Caco-2 (cell line): ENCODE data around the gene TAF6. TPM values are rescaled to one million over a fixed set of nuclear protein-coding genes. Genes with fewer than 3 reads are reported as not detected.
A peak's percentile ranks its signal among the peaks of the same experiment; 100 is the strongest.

ENCODE experiments used
- BruUV-seq: library from RNA; stranded (reverse); fragments of 400-500 nt; replicated peaks from 2 replicates; lab custom pipeline; 2021; lab: Mats Ljungman, UMichigan
- CTCF ChIA-PET: fragments of 300-600 bp; sonication (Branson Sonifier 250); formaldehyde crosslinking; loops from one replicate; lab custom pipeline; 2022; ENCODE audit warnings: antibody characterized with exemption; lab: Charles Lee
- POLR2A ChIA-PET: fragments of 300-600 bp; sonication (Branson Sonifier 250); formaldehyde crosslinking; loops from one replicate; lab custom pipeline; 2022; ENCODE audit warnings: antibody characterized with exemption; lab: Charles Lee
- DNase-seq, 2 experiments: peaks; one replicate each; pipeline versions ENCODE4 v3.0.0 to v3.0.0-alpha.2; 2020 to 2022
- H3K27me3 ChIP-seq: replicated peaks from 2 replicates; pipeline ENCODE4 v1.6.0; 2011; ENCODE audit warnings: low read length; ENCODE audit not compliant: control insufficient read depth, insufficient read depth
- H3K36me3 ChIP-seq: 2 replicates; pipeline ENCODE4 v1.5.1; 2011; ENCODE audit warnings: low read length; ENCODE audit not compliant: control insufficient read depth, insufficient read depth
- H3K4me1 ChIP-seq: fragments of 250-450 bp; sonication (Bioruptor Pico); 2 replicates; pipeline ENCODE4 v1.5.1; 2020; ENCODE audit warnings: mild to moderate bottlenecking
- H3K4me3 ChIP-seq: 2 replicates; pipeline ENCODE4 v1.5.1; 2011; ENCODE audit warnings: low read depth, mild to moderate bottlenecking, control low read depth, low read length
- H3K9me3 ChIP-seq: fragments of 250-450 bp; sonication (Bioruptor Pico); 2 replicates; pipeline ENCODE4 v1.5.1; 2020; ENCODE audit warnings: mild to moderate bottlenecking, moderate library complexity
- H3K27ac Mint-ChIP-seq: one replicate; pipeline ENCODE4 v1.8.0; 2022; ENCODE audit warnings: mixed read lengths; ENCODE audit not compliant: unreplicated experiment
- H3K27me3 Mint-ChIP-seq: one replicate; pipeline ENCODE4 v1.8.0; 2022; ENCODE audit warnings: mixed read lengths; ENCODE audit not compliant: insufficient read depth, unreplicated experiment
- H3K36me3 Mint-ChIP-seq: one replicate; pipeline ENCODE4 v1.8.0; 2022; ENCODE audit warnings: mild to moderate bottlenecking, mixed read lengths; ENCODE audit not compliant: insufficient read depth, unreplicated experiment
- H3K4me1 Mint-ChIP-seq: one replicate; pipeline ENCODE4 v1.8.0; 2022; ENCODE audit warnings: low read depth, mixed read lengths; ENCODE audit not compliant: unreplicated experiment
- H3K4me3 Mint-ChIP-seq: one replicate; pipeline ENCODE4 v1.8.0; 2022; ENCODE audit warnings: mild to moderate bottlenecking, moderate library complexity, mixed read lengths; ENCODE audit not compliant: unreplicated experiment
- H3K9me3 Mint-ChIP-seq: one replicate; pipeline ENCODE4 v1.8.0; 2022; ENCODE audit warnings: mixed read lengths; ENCODE audit not compliant: unreplicated experiment
- intact Hi-C: fragments of 100-400 bp; cut with micrococcal nuclease; formaldehyde crosslinking; loops from one replicate; pipeline ENCODE4 v1.10.0; 2022; ENCODE audit not compliant: unreplicated experiment
- total RNA-seq: library from RNA; stranded (reverse); gene quantifications from 2 replicates; pipeline ENCODE4 v1.2.3, GENCODE V29; 2022
- TF ChIP-seq, protein P1 (sequence below), 2 experiments: fragments of 200-600 bp in 1 of 2; IDR thresholded peaks; 1 replicate in 1 of 2; 2 replicates in 1 of 2; pipeline versions ENCODE4 v1.5.1 to v1.8.0; 2011 to 2022; ENCODE audit warnings: antibody characterized with exemption in 1 of 2, control low read depth in 1 of 2, inconsistent platforms in 1 of 2, low read depth in 1 of 2, low read length in 1 of 2, mild to moderate bottlenecking in 1 of 2, moderate library complexity in 1 of 2; ENCODE audit not compliant: insufficient read depth in 1 of 2, severe bottlenecking in 1 of 2, unreplicated experiment in 1 of 2

Gene TAF6
- total RNA-seq, 1 experiment from 2014 or later, result 81.2 TPM

- intact Hi-C loops, result no loop called here
- no peak for DNase-seq
- no peaks in the 10 kb centered on the region for H3K4me1 ChIP-seq
- POLR2A ChIA-PET, result no interaction called here
- Mint-ChIP-seq H3K9me3 (no peaks in the 10 kb centered on the region), H3K27ac (peak overlapping the region; percentile 6), H3K27me3 (no peaks in the 10 kb centered on the region), H3K4me3 (no peak overlapping the region), H3K36me3 (peaks cover 98% of the 10 kb centered on the region), H3K4me1 (peaks cover 14% of the 10 kb centered on the region)
- TF ChIP-seq, protein P1, sequence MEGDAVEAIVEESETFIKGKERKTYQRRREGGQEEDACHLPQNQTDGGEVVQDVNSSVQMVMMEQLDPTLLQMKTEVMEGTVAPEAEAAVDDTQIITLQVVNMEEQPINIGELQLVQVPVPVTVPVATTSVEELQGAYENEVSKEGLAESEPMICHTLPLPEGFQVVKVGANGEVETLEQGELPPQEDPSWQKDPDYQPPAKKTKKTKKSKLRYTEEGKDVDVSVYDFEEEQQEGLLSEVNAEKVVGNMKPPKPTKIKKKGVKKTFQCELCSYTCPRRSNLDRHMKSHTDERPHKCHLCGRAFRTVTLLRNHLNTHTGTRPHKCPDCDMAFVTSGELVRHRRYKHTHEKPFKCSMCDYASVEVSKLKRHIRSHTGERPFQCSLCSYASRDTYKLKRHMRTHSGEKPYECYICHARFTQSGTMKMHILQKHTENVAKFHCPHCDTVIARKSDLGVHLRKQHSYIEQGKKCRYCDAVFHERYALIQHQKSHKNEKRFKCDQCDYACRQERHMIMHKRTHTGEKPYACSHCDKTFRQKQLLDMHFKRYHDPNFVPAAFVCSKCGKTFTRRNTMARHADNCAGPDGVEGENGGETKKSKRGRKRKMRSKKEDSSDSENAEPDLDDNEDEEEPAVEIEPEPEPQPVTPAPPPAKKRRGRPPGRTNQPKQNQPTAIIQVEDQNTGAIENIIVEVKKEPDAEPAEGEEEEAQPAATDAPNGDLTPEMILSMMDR (IDR thresholded peaks at IDR 0.05; ENCODE audit: insufficient read depth in 1 of 2, low read depth in 1 of 2, low read length in 1 of 2, severe bottlenecking in 1 of 2, unreplicated experiment in 1 of 2), result no peak
- H3K9me3 ChIP-seq, result no peaks in the 10 kb centered on the region
- no TSS peak for BruUV-seq
- H3K27me3 ChIP-seq, result no peaks in the 10 kb centered on the region
- no peak overlapping the region for H3K4me3 ChIP-seq
- CTCF ChIA-PET, result no interaction called here
- peaks cover 13% of the 10 kb centered on the region for H3K36me3 ChIP-seq
Measured at GRCh38 chr7:100093498-100093897, 25.7 kb downstream of the TAF6 start.

DNA sequence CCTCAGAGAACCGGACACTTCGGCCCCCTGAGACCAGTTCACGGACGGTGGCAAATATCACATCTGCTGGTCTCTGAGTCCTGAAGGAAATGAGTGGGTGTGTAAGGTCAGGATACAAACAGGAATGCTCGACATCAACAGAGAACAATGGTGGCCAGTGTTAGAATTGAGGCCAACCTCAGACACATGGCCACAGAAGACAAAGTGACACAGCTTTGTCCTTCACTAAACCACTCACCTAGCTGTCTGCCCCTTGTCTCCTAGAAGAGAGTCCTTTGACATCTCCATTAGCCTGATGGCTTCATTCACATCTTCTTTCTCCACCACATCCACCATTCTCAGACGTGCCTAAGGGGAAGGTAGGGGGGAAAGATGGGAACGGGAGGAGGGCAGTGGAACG, 26.1 kb downstream of the TAF6 start:
- Mint-ChIP-seq H3K4me1 (peaks cover 10% of the 10 kb centered on the region), H3K4me3 (no peak overlapping the region), H3K36me3 (peaks cover 94% of the 10 kb centered on the region), H3K27ac (peak overlapping the region; percentile 6), H3K27me3 (no peaks in the 10 kb centered on the region), H3K9me3 (no peaks in the 10 kb centered on the region)
- intact Hi-C loops, result no loop called here
- H3K36me3 ChIP-seq, result peaks cover 9% of the 10 kb centered on the region
- H3K9me3 ChIP-seq, result no peaks in the 10 kb centered on the region
- H3K4me3 ChIP-seq, result no peak overlapping the region
- ChIA-PET CTCF (no interaction called here), POLR2A (interaction anchor here (1.0 kb wide), 1 partner anchor 9 kb away, joined by 4 read pairs; no protein-coding TSS in a partner anchor)
- 0 out of 2 replicates have a peak, but pooled peaks cover 3% of the 10 kb centered on the region for H3K4me1 ChIP-seq
- TF ChIP-seq, protein P1 (IDR thresholded peaks at IDR 0.05; ENCODE audit: insufficient read depth in 1 of 2, low read depth in 1 of 2, low read length in 1 of 2, severe bottlenecking in 1 of 2, unreplicated experiment in 1 of 2), result no peak
- no peaks in the 10 kb centered on the region for H3K27me3 ChIP-seq
- DNase-seq, result no peak
- BruUV-seq, result TSS peak; percentile 25

DNA sequence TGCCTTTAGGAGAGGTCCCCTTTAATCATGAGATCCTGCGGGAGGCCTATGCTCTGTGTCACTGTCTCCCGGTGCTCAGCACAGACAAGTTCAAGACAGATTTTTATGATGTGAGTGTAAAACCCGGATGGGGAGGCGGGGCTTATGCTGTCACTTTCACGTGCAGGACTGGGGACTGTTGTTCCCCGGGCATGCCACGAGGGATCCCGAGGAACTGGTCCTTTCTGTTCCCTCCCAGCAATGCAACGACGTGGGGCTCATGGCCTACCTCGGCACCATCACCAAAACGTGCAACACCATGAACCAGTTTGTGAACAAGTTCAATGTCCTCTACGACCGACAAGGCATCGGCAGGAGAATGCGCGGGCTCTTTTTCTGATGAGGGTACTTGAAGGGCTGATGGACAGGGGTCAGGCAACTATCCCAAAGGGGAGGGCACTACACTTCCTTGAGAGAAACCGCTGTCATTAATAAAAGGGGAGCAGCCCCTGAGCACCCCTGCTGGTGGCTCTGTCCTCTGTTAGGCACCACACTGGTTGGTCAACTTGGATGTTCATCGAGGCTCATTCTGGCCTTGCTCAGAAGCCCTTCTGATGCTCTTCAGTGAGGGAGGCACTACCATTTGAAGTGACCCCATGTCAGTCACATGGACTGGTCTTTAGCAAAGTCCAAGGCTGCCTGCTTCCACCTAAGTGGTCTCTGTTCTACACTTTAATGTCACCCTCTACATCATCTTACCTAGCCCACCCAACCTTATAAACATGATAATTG, 27.6 kb downstream of the TAF6 start:
- peaks cover 79% of the 10 kb centered on the region for H3K36me3 Mint-ChIP-seq
- ChIA-PET CTCF (no interaction called here), POLR2A (no interaction called here)
- H3K4me3 Mint-ChIP-seq, result no peak overlapping the region
- no peaks in the 10 kb centered on the region for H3K9me3 Mint-ChIP-seq
- peak overlapping the region; percentile 45 for H3K27ac Mint-ChIP-seq
- peaks cover 8% of the 10 kb centered on the region for H3K4me1 Mint-ChIP-seq
- Histone ChIP-seq H3K4me3 (no peak overlapping the region), H3K9me3 (no peaks in the 10 kb centered on the region), H3K27me3 (no peaks in the 10 kb centered on the region), H3K36me3 (peaks cover 4% of the 10 kb centered on the region), H3K4me1 (0 out of 2 replicates have a peak, but pooled peaks cover 7% of the 10 kb centered on the region)
- TF ChIP-seq, protein P1 (IDR thresholded peaks at IDR 0.05; ENCODE audit: insufficient read depth in 1 of 2, low read depth in 1 of 2, low read length in 1 of 2, severe bottlenecking in 1 of 2, unreplicated experiment in 1 of 2), result peak in 1 of 2 experiments; percentile 12
- DNase-seq, result peak in 1 of 2 experiments; percentile 47
- BruUV-seq, result no TSS peak
- H3K27me3 Mint-ChIP-seq, result no peaks in the 10 kb centered on the region
- intact Hi-C loops, result no loop called here
